GM20000 (cell line): ENCODE results near the gene HIBCH.
"Not testable (repeated sequence)": the region's sequence is repeated elsewhere in the genome, so short reads cannot be mapped to it uniquely, and the experiment has no call there.

ENCODE experiments used
- DNase-seq: peaks from one replicate; pipeline ENCODE4 v3.0.0; 2012; ENCODE audit warnings: low spot score
- CTCF ChIP-seq: IDR thresholded peaks from 2 replicates; pipeline ENCODE4 v1.5.1; 2012; ENCODE audit warnings: mild to moderate bottlenecking, control low read depth; ENCODE audit errors: extremely low read depth, missing control alignments

The HIBCH gene

GRCh38 chr2:190255676-190256075, 64.0 kb downstream of the HIBCH start:
- DNase-seq = no peak
- TF ChIP-seq CTCF = no peak

- no peak for DNase-seq
- TF ChIP-seq CTCF = no peak
Measured at GRCh38 chr2:190254063-190254850, 65.4 kb downstream of the HIBCH start.

- TF ChIP-seq CTCF = no peak
- DNase-seq = no peak
Measured at GRCh38 chr2:190250421-190250820, 69.2 kb downstream of the HIBCH start.

GRCh38 chr2:190235551-190236075, 84.0 kb downstream of the HIBCH start:
- no peak for DNase-seq
- no peak for TF ChIP-seq CTCF

GRCh38 chr2:190235101-190235500, 84.5 kb downstream of the HIBCH start:
- no peak for TF ChIP-seq CTCF

GRCh38 chr2:190223989-190224388, 95.6 kb downstream of the HIBCH start:
- not testable (repeated sequence) for DNase-seq

More at GRCh38 chr2:190235101-190235500, 84.5 kb downstream of the HIBCH start:
- no peak for DNase-seq

GRCh38 chr2:190222745-190223144, 96.9 kb downstream of the HIBCH start:
- not testable (repeated sequence) for DNase-seq

GRCh38 chr2:190221429-190221828, 98.2 kb downstream of the HIBCH start:
- no peak for TF ChIP-seq CTCF

More at GRCh38 chr2:190221429-190221828, 98.2 kb downstream of the HIBCH start:
- DNase-seq = no peak
